Peyer's patch (tissue), 4 donors: Measurements from ENCODE around the gene SLC26A1. TPM values are rescaled to one million over a fixed set of nuclear protein-coding genes. Genes with fewer than 3 reads are reported as not detected.

Source experiments
- DNase-seq, 3 donors: peaks; one replicate each; pipeline ENCODE4 v3.0.0-alpha.2; 2017 to 2019
- H3K27ac ChIP-seq, 4 donors: fragments of 200-600 bp; sonication (generic); one replicate each; pipeline ENCODE4 v1.5.1; 2016 to 2019
- H3K27me3 ChIP-seq, 2 donors: fragments of 200-600 bp; sonication (generic); one replicate each; pipeline ENCODE4 v1.5.1; 2019
- H3K36me3 ChIP-seq, 3 donors: fragments of 200-600 bp; sonication (generic); one replicate each; pipeline ENCODE4 v1.5.1; 2016 to 2019
- H3K4me1 ChIP-seq, 4 donors: fragments of 200-600 bp; sonication (generic); one replicate each; pipeline ENCODE4 v1.5.1; 2016 to 2019
- H3K4me3 ChIP-seq, 4 donors: fragments of 200-600 bp; sonication (generic); 1 replicate in 3 of 4; 2 replicates in 1 of 4; pipeline ENCODE4 v1.5.1; 2016 to 2019; ENCODE audit warnings: mild to moderate bottlenecking in 1 of 4
- H3K9me3 ChIP-seq, 4 donors: fragments of 200-600 bp; sonication (generic); one replicate each; pipeline ENCODE4 v1.5.1; 2016 to 2019; ENCODE audit warnings: mild to moderate bottlenecking in 1 of 4
- POLR2A ChIP-seq, 2 donors: fragments of 450-650 bp; IDR thresholded peaks; one replicate each; pipeline ENCODE4 v1.5.1; 2017; ENCODE audit warnings: antibody characterized with exemption in 2 of 2, mild to moderate bottlenecking in 2 of 2, moderate library complexity in 2 of 2
- total RNA-seq, 4 donors: library from RNA; depleted of rRNA; stranded (reverse); fragments of >200 nt; gene quantifications; one replicate each; pipeline ENCODE4 v1.1.0, GENCODE V29; 2016
- TF ChIP-seq, protein P1 (sequence below), 6 experiments: fragments of 450-650 bp in 4 of 6; fragments of 200-600 bp in 2 of 6; sonication (generic) in 1 of 6; IDR thresholded peaks; one replicate each; pipeline ENCODE4 v1.5.1; 2017 to 2019; ENCODE audit warnings: antibody characterized with exemption in 6 of 6, mild to moderate bottlenecking in 3 of 6, moderate library complexity in 1 of 6

The SLC26A1 gene
- total RNA-seq, 4 donors from 2014 or later, result 0.83 to 35.7 (median 24.3) TPM

DNA sequence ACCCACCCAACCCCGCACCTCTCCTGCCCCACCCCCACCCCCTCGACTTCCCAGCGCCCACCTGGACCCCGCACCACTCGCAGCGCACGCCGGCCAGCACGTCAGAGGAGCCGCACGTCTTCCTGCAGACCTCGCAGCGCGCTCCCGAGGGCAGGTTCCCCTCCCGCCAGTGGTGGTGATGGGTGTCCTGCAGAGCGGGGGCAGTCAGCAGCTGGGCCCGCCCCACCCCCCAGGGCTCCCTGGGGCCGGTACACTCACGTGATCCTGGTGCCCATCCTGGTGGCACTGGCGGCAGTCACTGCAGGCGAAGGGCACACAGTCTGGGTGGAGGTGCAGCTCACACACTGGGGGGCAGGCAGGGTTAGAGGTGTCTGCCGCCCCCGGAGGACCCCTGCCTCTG is 25.0 kb downstream of the SLC26A1 start:
- H3K4me1 ChIP-seq, result peaks cover 4 to 34% (median 13%) of the 10 kb centered on the region in 4 donors

DNA sequence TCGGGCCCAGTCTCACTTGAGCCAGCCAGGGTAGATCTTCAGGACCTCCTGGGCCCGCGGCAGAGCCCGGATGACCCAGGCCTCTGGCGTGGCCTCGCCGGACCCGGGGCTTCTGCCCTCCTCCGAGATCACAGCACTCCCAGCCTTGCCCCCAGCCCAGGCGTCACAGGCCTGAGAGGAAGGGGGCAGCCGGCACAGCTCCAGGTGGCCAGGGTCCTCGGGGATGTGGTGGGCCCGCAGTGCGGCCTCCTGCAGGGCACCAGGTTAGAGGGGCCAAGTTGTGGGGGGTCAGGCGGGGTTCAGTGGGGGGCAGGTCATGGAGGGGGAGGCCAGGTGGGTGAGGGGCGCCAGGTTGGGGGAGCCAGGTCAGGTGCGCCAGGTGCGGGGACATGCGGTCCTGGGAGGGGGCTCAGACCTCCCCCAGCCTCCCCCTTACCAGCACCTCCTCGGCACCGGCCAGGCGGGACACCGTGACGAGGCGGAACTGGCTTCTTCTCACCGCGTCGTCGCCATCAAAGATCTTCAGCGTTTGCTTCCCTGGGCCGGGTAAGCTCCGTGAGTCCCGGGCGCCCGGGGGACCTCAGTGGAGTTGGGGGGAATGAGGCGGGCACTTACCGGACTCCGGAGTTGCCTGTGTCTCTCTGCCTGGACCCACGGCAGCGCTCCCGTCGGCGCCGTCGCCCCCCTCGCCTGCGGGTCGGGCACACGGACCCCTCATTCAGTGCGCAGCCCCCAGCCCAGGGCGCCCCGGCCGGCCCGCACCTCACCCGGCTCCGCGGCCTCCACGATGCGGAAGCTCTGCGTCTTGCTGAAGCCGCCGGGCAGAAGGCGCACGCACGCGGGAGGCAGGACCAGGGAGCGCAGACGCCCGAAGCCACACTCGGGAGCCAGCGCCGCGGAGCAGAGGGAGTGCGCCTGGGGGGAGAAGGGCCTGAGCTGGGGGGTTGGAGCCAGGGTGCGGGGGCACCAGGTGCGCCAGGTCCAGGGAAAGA is 25.8 kb downstream of the SLC26A1 start:
- H3K36me3 ChIP-seq, result peaks cover 0 to 50% (median 0%) of the 10 kb centered on the region in 3 donors
- peaks cover 4 to 32% (median 9%) of the 10 kb centered on the region in 4 donors for H3K4me1 ChIP-seq
- H3K4me3 ChIP-seq, result no peak overlapping the region
- no peak overlapping the region for H3K27ac ChIP-seq
- no peak for TF ChIP-seq POLR2A (IDR thresholded peaks at IDR 0.05)
- TF ChIP-seq, protein P1, sequence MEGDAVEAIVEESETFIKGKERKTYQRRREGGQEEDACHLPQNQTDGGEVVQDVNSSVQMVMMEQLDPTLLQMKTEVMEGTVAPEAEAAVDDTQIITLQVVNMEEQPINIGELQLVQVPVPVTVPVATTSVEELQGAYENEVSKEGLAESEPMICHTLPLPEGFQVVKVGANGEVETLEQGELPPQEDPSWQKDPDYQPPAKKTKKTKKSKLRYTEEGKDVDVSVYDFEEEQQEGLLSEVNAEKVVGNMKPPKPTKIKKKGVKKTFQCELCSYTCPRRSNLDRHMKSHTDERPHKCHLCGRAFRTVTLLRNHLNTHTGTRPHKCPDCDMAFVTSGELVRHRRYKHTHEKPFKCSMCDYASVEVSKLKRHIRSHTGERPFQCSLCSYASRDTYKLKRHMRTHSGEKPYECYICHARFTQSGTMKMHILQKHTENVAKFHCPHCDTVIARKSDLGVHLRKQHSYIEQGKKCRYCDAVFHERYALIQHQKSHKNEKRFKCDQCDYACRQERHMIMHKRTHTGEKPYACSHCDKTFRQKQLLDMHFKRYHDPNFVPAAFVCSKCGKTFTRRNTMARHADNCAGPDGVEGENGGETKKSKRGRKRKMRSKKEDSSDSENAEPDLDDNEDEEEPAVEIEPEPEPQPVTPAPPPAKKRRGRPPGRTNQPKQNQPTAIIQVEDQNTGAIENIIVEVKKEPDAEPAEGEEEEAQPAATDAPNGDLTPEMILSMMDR (IDR thresholded peaks at IDR 0.05), result no peak
- DNase-seq, result no peak
- H3K27me3 ChIP-seq, result no peaks in the 10 kb centered on the region
- no peaks in the 10 kb centered on the region for H3K9me3 ChIP-seq

More for the DNA sequence above, 25.0 kb downstream of the SLC26A1 start:
- H3K4me3 ChIP-seq, result no peak overlapping the region
- no peaks in the 10 kb centered on the region for H3K27me3 ChIP-seq
- H3K9me3 ChIP-seq, result no peaks in the 10 kb centered on the region
- H3K27ac ChIP-seq, result no peak overlapping the region
- TF ChIP-seq POLR2A (IDR thresholded peaks at IDR 0.05), result no peak
- TF ChIP-seq, protein P1 (IDR thresholded peaks at IDR 0.05), result no peak
- H3K36me3 ChIP-seq, result peaks cover 0 to 44% (median 0%) of the 10 kb centered on the region in 3 donors
- no peak for DNase-seq

DNA sequence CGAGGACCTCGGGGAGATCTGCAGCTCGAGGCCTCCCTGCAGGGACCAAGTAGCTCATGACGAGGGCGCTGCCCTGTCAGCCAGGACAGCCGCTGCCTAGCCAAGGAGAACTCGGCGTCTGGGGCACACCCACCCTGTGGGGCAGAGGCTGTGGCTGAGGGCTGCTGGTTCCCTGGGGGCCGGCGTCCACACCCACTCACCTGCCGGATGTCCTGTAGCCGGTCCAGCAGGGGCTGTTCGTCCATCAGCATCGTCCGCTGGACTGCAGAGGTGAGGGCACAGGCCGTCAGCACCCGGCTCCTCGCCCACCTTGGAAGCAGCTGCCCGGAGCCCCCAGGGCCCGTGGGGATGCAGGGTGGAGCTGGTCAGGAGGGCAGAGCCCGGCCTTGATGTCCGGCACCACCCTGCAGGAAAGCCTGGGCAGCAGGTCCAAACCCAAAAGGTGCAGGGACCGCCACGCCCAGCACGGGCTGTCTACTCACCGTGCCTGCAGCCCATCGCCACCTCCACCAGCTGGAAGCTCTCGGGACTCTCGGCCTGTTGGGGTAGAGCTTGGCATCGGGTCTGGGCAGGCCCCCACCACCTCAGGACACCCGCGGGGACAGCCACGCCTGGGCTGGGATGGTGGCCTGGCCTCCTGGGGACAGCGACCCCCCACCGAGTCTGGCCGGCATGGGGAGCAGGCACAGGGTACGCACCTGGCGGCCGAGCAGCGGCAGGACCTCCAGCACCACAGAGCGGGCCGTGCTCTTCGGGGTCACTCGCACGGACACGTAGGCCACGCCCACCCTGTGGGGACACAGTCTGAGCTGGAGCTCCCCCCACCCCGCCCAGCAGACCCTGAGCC is 26.7 kb downstream of the SLC26A1 start:
- Histone ChIP-seq H3K27me3 (no peaks in the 10 kb centered on the region), H3K4me3 (no peak overlapping the region), H3K27ac (no peak overlapping the region), H3K9me3 (no peaks in the 10 kb centered on the region), H3K4me1 (peaks cover 0 to 26% (median under 1%) of the 10 kb centered on the region in 4 donors), H3K36me3 (peaks cover 0 to 60% (median 0%) of the 10 kb centered on the region in 3 donors)
- no peak for DNase-seq
- TF ChIP-seq, protein P1 (IDR thresholded peaks at IDR 0.05), result no peak
- no peak for TF ChIP-seq POLR2A (IDR thresholded peaks at IDR 0.05)

DNA sequence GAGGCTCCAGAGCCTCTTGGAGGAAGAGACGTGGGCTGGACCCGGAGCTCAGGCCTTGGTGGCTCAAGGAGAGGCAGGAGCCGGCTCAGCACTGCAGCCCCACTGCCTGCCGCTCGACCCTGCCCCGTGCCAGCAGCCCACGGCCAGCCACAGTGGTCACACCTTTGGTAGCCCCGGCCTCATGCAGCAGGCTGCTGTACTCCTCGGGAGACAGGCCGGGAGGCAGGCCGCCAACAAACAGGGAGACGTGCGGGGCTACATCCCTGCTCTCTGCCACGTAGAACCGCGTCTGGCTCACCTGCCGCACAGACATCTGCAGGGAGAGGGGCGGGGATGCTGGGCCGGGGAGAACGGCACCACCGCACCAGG is 27.5 kb downstream of the SLC26A1 start:
- Histone ChIP-seq H3K4me1 (peaks cover 0 to 19% (median 0%) of the 10 kb centered on the region in 4 donors), H3K27me3 (no peaks in the 10 kb centered on the region), H3K9me3 (no peaks in the 10 kb centered on the region), H3K27ac (no peak overlapping the region), H3K4me3 (no peak overlapping the region), H3K36me3 (peaks cover 0 to 67% (median 0%) of the 10 kb centered on the region in 3 donors)
- DNase-seq, result no peak
- TF ChIP-seq POLR2A (IDR thresholded peaks at IDR 0.05), result no peak
- TF ChIP-seq, protein P1 (IDR thresholded peaks at IDR 0.05), result no peak

DNA sequence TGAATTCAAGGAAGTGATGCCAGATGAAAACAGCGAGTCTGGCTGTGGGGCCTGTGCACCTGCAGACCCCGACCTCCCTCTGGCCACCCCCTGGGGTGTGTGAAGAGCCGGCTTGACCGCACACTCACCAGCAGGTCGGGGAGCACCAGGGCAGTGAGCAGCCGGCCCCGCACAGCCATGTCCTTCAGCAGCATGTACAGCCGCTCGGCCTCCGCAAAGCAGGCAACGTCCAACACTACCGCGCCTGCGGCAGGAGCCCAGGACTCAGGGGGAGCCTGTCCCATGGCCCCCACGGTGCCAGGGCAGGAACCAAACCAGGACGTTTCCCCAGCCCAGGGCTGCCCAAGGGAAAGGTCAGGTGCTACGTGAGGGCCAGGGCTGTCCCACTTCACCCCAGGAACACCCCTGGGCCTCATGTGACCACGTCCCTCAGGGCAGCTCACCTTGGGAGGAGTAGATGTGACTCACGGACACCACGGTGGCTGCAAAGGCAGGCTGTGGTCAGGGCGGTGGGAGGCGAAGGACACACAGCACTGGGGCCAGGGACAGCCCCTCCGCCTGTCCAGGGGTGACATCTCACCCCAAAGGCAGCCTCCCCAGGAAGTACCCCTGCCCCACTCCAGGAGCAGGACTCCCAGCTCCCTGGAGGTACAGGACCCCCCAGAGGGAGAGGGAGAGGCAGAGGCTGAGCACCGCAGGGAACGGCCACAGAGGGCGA is 28.0 kb downstream of the SLC26A1 start:
- H3K4me3 ChIP-seq, result no peak overlapping the region
- peaks cover 0 to 16% (median 0%) of the 10 kb centered on the region in 4 donors for H3K4me1 ChIP-seq
- H3K9me3 ChIP-seq, result no peaks in the 10 kb centered on the region
- DNase-seq, result no peak
- no peaks in the 10 kb centered on the region for H3K27me3 ChIP-seq
- peaks cover 0 to 72% (median 0%) of the 10 kb centered on the region in 3 donors for H3K36me3 ChIP-seq
- H3K27ac ChIP-seq, result no peak overlapping the region
- TF ChIP-seq, protein P1 (IDR thresholded peaks at IDR 0.05), result no peak
- no peak for TF ChIP-seq POLR2A (IDR thresholded peaks at IDR 0.05)
